ENCODE results near the gene NATD1. TPM values are rescaled to one million over a fixed set of nuclear protein-coding genes. Genes with fewer than 3 reads are reported as not detected.

The NATD1 gene
- total RNA-seq, 1 experiment from 2014 or later: 3.1 TPM

DNA sequence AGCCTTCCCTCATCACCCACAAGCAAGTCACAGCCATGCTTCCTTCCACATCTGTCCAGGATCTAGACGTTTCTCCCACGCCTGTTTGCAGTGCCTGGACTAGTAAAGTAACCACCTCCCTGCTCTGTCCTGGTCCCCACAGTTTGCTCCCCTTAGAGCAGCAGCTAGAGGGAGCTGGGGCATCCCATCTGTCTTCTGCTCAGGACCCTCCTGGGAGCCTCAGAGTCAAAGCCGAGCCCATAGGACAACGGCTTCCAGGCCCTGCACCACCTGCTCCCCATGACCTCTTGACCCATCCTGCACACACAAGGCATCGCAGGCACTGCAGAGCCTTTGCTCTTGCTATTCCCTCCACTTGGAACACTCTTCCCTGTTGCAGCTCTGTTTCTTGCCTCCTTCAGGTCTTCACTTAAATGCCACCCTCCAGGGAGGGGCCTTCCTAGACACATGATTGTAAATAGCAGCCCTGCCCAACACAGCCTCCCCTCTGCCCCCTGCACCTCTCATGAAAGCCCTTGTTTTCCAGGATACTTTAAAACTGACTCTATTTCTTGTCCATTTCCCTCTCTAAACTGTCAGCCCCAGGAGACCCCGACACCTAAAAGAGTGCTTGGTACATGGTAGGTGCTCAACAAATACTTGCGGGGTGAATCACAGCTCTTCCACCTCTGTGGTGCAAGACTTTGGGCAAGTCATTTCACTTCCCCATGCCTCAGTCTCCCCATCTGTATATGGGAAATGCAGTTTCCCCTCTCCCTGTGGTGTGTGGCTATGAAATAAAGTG, 3.1 kb downstream of the NATD1 start:
- CTCF ChIA-PET: interaction anchor here (0.7 to 1.0 kb wide), 2 partner anchors 10 kb away, joined by 3 read pairs; no protein-coding TSS in a partner anchor
- RAD21 ChIA-PET (ENCODE audit: low non-redundant PET in 1 of 2, low total read pairs in 2 of 2, uncharacterized antibody in 2 of 2, unreplicated experiment in 2 of 2): no interaction called here

DNA sequence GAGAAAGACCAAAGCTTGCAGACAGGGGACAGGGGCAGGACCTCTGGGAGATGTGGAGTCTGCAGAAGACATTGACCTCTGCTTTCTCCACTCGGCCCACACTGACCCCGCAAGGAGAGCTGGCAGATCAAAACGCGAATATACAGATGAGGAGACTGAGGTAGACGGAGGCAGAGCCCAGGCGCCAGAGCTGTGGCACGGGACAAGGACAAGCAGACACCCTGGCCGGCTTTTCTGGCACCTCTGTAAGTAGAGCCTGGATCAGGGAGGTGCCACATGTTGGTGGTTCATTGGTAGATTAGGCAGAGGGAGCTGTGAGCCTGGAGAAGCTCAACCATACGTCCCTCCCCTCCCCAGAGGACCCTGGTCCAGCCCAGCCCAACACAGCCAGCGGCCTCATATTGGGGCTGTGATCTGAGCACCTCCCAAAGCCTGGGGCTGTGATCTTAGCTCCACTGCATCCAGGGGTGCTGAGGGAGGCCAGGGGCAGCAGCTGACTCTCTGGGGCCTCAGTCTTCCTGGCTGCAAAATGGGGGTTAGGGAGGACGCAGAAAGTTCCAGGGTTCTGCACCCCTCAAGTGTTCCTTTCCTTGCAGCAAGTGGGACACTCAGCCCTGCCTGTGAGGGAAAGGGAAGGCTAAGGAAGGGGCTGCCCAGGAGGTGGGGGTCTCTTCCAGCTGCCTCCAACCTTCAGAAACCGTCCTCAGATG, 4.0 kb downstream of the NATD1 start:
- no peaks in the 10 kb centered on the region for H3K9me2 ChIP-seq (ENCODE audit: insufficient read depth)
- no TSS peak for BruUV-seq (replicated peaks)
- H3K27me3 ChIP-seq (ENCODE audit: insufficient read depth, low read length): no peaks in the 10 kb centered on the region
- no peaks in the 10 kb centered on the region for H3K36me3 ChIP-seq (ENCODE audit: control insufficient read depth in 1 of 2, insufficient read depth in 2 of 2, low read length in 2 of 2)
- H3K9me3 ChIP-seq (ENCODE audit: control insufficient read depth in 1 of 2, insufficient read depth in 1 of 2, low read depth in 1 of 2, low read length in 2 of 2): no peaks in the 10 kb centered on the region
- RAD21 ChIA-PET (ENCODE audit: low non-redundant PET in 1 of 2, low total read pairs in 2 of 2, uncharacterized antibody in 2 of 2, unreplicated experiment in 2 of 2): no interaction called here
- no peak overlapping the region for H3K4me3 ChIP-seq (replicated peaks in 1 of 2; ENCODE audit: low read depth in 1 of 2, low read length in 2 of 2)
- H2AFZ ChIP-seq (ENCODE audit: low read depth, low read length, poor library complexity, severe bottlenecking): no peak overlapping the region
- intact Hi-C loops (cut with micrococcal nuclease): no loop called here
- no peak overlapping the region for H3K4me2 ChIP-seq (ENCODE audit: low read length)
- POLR2A ChIA-PET: no interaction called here
- no peaks in the 10 kb centered on the region for H3K79me2 ChIP-seq (ENCODE audit: insufficient read depth, low read length)
- ATAC-seq (no peak), DNase-seq (ENCODE audit: low read depth, low spot score) (no peak)
- CTCF ChIA-PET: interaction anchor here (0.7 kb wide), 1 partner anchor 9 kb away, joined by 3 read pairs; no protein-coding TSS in a partner anchor
- no peaks in the 10 kb centered on the region for H4K20me1 ChIP-seq (ENCODE audit: insufficient read depth)
- H3K4me1 ChIP-seq (ENCODE audit: control insufficient read depth in 1 of 2, insufficient read depth in 2 of 2, low read length in 2 of 2): peaks cover 13 to 29% of the 10 kb centered on the region in 2 experiments
- H3K9ac ChIP-seq (ENCODE audit: low read length): no peak overlapping the region
- no peak overlapping the region for H3K27ac ChIP-seq (ENCODE audit: low read depth, low read length)
- TF ChIP-seq, protein P1, sequence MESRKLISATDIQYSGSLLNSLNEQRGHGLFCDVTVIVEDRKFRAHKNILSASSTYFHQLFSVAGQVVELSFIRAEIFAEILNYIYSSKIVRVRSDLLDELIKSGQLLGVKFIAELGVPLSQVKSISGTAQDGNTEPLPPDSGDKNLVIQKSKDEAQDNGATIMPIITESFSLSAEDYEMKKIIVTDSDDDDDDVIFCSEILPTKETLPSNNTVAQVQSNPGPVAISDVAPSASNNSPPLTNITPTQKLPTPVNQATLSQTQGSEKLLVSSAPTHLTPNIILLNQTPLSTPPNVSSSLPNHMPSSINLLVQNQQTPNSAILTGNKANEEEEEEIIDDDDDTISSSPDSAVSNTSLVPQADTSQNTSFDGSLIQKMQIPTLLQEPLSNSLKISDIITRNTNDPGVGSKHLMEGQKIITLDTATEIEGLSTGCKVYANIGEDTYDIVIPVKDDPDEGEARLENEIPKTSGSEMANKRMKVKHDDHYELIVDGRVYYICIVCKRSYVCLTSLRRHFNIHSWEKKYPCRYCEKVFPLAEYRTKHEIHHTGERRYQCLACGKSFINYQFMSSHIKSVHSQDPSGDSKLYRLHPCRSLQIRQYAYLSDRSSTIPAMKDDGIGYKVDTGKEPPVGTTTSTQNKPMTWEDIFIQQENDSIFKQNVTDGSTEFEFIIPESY (IDR thresholded peaks at IDR 0.05; ENCODE audit: extremely low read depth, insufficient replicate concordance, low read length): no peak
- no peak for TF ChIP-seq SRF (IDR thresholded peaks at IDR 0.05; ENCODE audit: low read depth)
- TF ChIP-seq FOSL1 (IDR thresholded peaks at IDR 0.05; ENCODE audit: low read depth): no peak
- no peak for TF ChIP-seq ZNF274 (IDR thresholded peaks at IDR 0.05; ENCODE audit: low read depth, low read length)
- no peak for TF ChIP-seq ELF1 (IDR thresholded peaks at IDR 0.05; ENCODE audit: borderline replicate concordance, low read depth)
- TF ChIP-seq EZH2 (IDR thresholded peaks at IDR 0.05): no peak
- TF ChIP-seq, protein P2, sequence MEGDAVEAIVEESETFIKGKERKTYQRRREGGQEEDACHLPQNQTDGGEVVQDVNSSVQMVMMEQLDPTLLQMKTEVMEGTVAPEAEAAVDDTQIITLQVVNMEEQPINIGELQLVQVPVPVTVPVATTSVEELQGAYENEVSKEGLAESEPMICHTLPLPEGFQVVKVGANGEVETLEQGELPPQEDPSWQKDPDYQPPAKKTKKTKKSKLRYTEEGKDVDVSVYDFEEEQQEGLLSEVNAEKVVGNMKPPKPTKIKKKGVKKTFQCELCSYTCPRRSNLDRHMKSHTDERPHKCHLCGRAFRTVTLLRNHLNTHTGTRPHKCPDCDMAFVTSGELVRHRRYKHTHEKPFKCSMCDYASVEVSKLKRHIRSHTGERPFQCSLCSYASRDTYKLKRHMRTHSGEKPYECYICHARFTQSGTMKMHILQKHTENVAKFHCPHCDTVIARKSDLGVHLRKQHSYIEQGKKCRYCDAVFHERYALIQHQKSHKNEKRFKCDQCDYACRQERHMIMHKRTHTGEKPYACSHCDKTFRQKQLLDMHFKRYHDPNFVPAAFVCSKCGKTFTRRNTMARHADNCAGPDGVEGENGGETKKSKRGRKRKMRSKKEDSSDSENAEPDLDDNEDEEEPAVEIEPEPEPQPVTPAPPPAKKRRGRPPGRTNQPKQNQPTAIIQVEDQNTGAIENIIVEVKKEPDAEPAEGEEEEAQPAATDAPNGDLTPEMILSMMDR (IDR thresholded peaks at IDR 0.05 in 2 of 3, conservative IDR thresholded peaks at IDR 0.05 in 1 of 3; ENCODE audit: borderline replicate concordance in 1 of 3, insufficient read depth in 1 of 3, low read depth in 2 of 3, low read length in 2 of 3): no peak
- TF ChIP-seq JUND (IDR thresholded peaks at IDR 0.05): no peak
- no peak for TF ChIP-seq CBX3 (IDR thresholded peaks at IDR 0.05; ENCODE audit: low read depth)
- TF ChIP-seq ZFX (IDR thresholded peaks at IDR 0.05): no peak
- TF ChIP-seq, protein P3, sequence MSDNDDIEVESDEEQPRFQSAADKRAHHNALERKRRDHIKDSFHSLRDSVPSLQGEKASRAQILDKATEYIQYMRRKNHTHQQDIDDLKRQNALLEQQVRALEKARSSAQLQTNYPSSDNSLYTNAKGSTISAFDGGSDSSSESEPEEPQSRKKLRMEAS (IDR thresholded peaks at IDR 0.05): no peak
- no peak for TF ChIP-seq YY1 (IDR thresholded peaks at IDR 0.05; ENCODE audit: extremely low read depth, insufficient replicate concordance, low read depth, low read length)
- no peak for TF ChIP-seq SP1 (IDR thresholded peaks at IDR 0.05; ENCODE audit: low read depth)
- TF ChIP-seq POLR2AphosphoS5 (IDR thresholded peaks at IDR 0.05; ENCODE audit: low read depth, low read length): no peak

More for the DNA sequence above, 3.1 kb downstream of the NATD1 start:
- no peaks in the 10 kb centered on the region for H3K27me3 ChIP-seq (ENCODE audit: insufficient read depth, low read length)
- no peak overlapping the region for H3K9ac ChIP-seq (ENCODE audit: low read length)
- DNase-seq (ENCODE audit: low read depth, low spot score) (no peak), ATAC-seq (no peak)
- H4K20me1 ChIP-seq (ENCODE audit: insufficient read depth): no peaks in the 10 kb centered on the region
- no peak overlapping the region for H3K4me2 ChIP-seq (ENCODE audit: low read length)
- intact Hi-C loops (cut with micrococcal nuclease): no loop called here
- no peak overlapping the region for H3K4me3 ChIP-seq (replicated peaks in 1 of 2; ENCODE audit: low read depth in 1 of 2, low read length in 2 of 2)
- no peak overlapping the region for H3K27ac ChIP-seq (ENCODE audit: low read depth, low read length)
- H3K36me3 ChIP-seq (ENCODE audit: control insufficient read depth in 1 of 2, insufficient read depth in 2 of 2, low read length in 2 of 2): no peaks in the 10 kb centered on the region
- H3K9me3 ChIP-seq (ENCODE audit: control insufficient read depth in 1 of 2, insufficient read depth in 1 of 2, low read depth in 1 of 2, low read length in 2 of 2): no peaks in the 10 kb centered on the region
- no peak for TF ChIP-seq YY1 (IDR thresholded peaks at IDR 0.05; ENCODE audit: extremely low read depth, insufficient replicate concordance, low read depth, low read length)
- TF ChIP-seq SIN3A (IDR thresholded peaks at IDR 0.05; ENCODE audit: low read depth): no peak
- H2AFZ ChIP-seq (ENCODE audit: low read depth, low read length, poor library complexity, severe bottlenecking): no peak overlapping the region
- peaks cover 13 to 30% of the 10 kb centered on the region in 2 experiments for H3K4me1 ChIP-seq (ENCODE audit: control insufficient read depth in 1 of 2, insufficient read depth in 2 of 2, low read length in 2 of 2)
- H3K9me2 ChIP-seq (ENCODE audit: insufficient read depth): no peaks in the 10 kb centered on the region
- H3K79me2 ChIP-seq (ENCODE audit: insufficient read depth, low read length): no peaks in the 10 kb centered on the region
- no TSS peak for BruUV-seq (replicated peaks)
- POLR2A ChIA-PET: no interaction called here
